ENCODE measurements around the gene LSR.

Gene LSR

GRCh38 chr19:35257113-35257461 is 8.3 kb downstream of the LSR start:
- no peak for DNase-seq (ENCODE audit: low read depth)
- no peak overlapping the region for H3K4me3 ChIP-seq (ENCODE audit: low read depth, low read length)
- TF ChIP-seq MYC (IDR thresholded peaks at IDR 0.05; ENCODE audit: low read depth, low read length) (no peak), CTCF (IDR thresholded peaks at IDR 0.05; ENCODE audit: low read depth, low read length) (no peak), POLR2A (IDR thresholded peaks at IDR 0.05; ENCODE audit: extremely low read depth, insufficient read length) (no peak), MAX (IDR thresholded peaks at IDR 0.05; ENCODE audit: low read depth, low read length) (no peak)

GRCh38 chr19:35260694-35261304 is 12.0 kb downstream of the LSR start:
- TF ChIP-seq MYC (IDR thresholded peaks at IDR 0.05; ENCODE audit: low read depth, low read length): no peak
- TF ChIP-seq MAX (IDR thresholded peaks at IDR 0.05; ENCODE audit: low read depth, low read length): no peak
- TF ChIP-seq POLR2A (IDR thresholded peaks at IDR 0.05; ENCODE audit: extremely low read depth, insufficient read length): no peak
- TF ChIP-seq CTCF (IDR thresholded peaks at IDR 0.05; ENCODE audit: low read depth, low read length): no peak
- H3K4me3 ChIP-seq (ENCODE audit: low read depth, low read length): no peak overlapping the region
- no peak for DNase-seq (ENCODE audit: low read depth)

GRCh38 chr19:35261356-35262100 is 12.7 kb downstream of the LSR start:
- DNase-seq (ENCODE audit: low read depth): no peak
- TF ChIP-seq MYC (IDR thresholded peaks at IDR 0.05; ENCODE audit: low read depth, low read length) (no peak), CTCF (IDR thresholded peaks at IDR 0.05; ENCODE audit: low read depth, low read length) (no peak), MAX (IDR thresholded peaks at IDR 0.05; ENCODE audit: low read depth, low read length) (no peak), POLR2A (IDR thresholded peaks at IDR 0.05; ENCODE audit: extremely low read depth, insufficient read length) (no peak)
- H3K4me3 ChIP-seq (ENCODE audit: low read depth, low read length): no peak overlapping the region

GRCh38 chr19:35262101-35262761 is 13.4 kb downstream of the LSR start:
- no peak for DNase-seq (ENCODE audit: low read depth)

More at GRCh38 chr19:35262101-35262761, 13.4 kb downstream of the LSR start:
- no peak overlapping the region for H3K4me3 ChIP-seq (ENCODE audit: low read depth, low read length)
- TF ChIP-seq MYC (IDR thresholded peaks at IDR 0.05; ENCODE audit: low read depth, low read length): no peak
- no peak for TF ChIP-seq MAX (IDR thresholded peaks at IDR 0.05; ENCODE audit: low read depth, low read length)
- no peak for TF ChIP-seq POLR2A (IDR thresholded peaks at IDR 0.05; ENCODE audit: extremely low read depth, insufficient read length)
- TF ChIP-seq CTCF (IDR thresholded peaks at IDR 0.05; ENCODE audit: low read depth, low read length): no peak

Measured in NB4 (cell line).